Heart left ventricle (tissue), 13 donors: ENCODE results near the gene CDRT4.

ENCODE experiments used
- CTCF ChIP-seq, 12 donors: fragments of 200-600 bp; sonication (generic) in 4 of 12; IDR thresholded peaks; one replicate each; pipeline versions ENCODE4 v1.5.0 to v1.8.0; 2018 to 2022; ENCODE audit warnings: antibody characterized with exemption in 12 of 12, mild to moderate bottlenecking in 5 of 12
- POLR2A ChIP-seq, 2 donors: fragments of 450-650 bp; IDR thresholded peaks; one replicate each; pipeline ENCODE4 v1.6.1; 2017; ENCODE audit warnings: antibody characterized with exemption in 2 of 2, mild to moderate bottlenecking in 2 of 2, moderate library complexity in 2 of 2
- donor health status: ischemic (EF 13 %, LVEDD 7.1; RV severe dilation, severe dysfunction).
- donor health status: DM: no; HTN: yes; CAD: no.
- donor health status: DM: no; HTN: no; CAD: no.
- donor health status: ischemic (EF 25% LVEDD 6.9; RV normal size, moderate dysfunction).
- donor health status: ischemic (EF 25% LVEDD 5.7; RV mildly dilated, moderate dysfunction).
- donor health status: ischemic (EF 35%, LVEDD 5.7; RV mildly dilated, moderate dysfunction).
- donor health status: nonischemic (EF 11% LVEDD 7.7; RV severe dilation, severe dysfunction).
- donor health status: DM: yes; HTN: yes; CAD: no.
- donor health status: PGD.
- donor health status: ischemic (EF 29% LVEDD 5.4; RV normal size, mild dysfunction).
- donor health status: nonischemic (EF 23%, LVEDD 6.1; RV moderate dilation, normal function).

DNA sequence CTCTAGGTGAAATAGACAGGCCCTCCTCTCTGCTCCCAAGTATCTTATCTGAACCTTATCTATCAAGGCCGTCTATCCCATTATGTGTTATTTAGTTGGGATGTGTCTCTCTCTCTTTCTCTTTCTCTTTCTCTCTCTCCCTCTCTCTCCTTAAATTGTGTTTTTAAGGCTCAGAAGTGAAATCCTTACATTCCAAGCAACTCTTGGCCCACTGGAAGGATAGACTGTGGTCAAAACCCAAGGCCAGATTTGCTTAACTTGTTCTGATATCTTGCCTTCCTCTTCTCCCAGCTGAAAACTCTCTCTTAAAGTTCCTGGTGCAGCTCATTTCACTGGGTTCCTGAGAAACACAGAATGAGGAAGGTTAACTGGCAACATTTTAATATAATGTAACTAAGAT is 14.7 kb downstream of the CDRT4 start:
- no peak for TF ChIP-seq POLR2A (IDR thresholded peaks at IDR 0.05)
- TF ChIP-seq CTCF (IDR thresholded peaks at IDR 0.05): no peak
